ENCODE data around the gene GEMIN7. TPM values are rescaled to one million over a fixed set of nuclear protein-coding genes. Genes with fewer than 3 reads are reported as not detected.

Gene GEMIN7
- total RNA-seq, 1 donor = 16.0 TPM

- no peak for DNase-seq (ENCODE audit: low read depth)
- no peak overlapping the region for H3K4me3 ChIP-seq (ENCODE audit: low read depth, low read length)
- no peak for TF ChIP-seq CTCF (IDR thresholded peaks at IDR 0.05; ENCODE audit: insufficient read depth, low read length)
Measured at GRCh38 chr19:45050036-45050435, 29.0 kb upstream of the GEMIN7 start.

- TF ChIP-seq CTCF (IDR thresholded peaks at IDR 0.05; ENCODE audit: insufficient read depth, low read length) = no peak
- no peak for DNase-seq (ENCODE audit: low read depth)
- no peak overlapping the region for H3K4me3 ChIP-seq (ENCODE audit: low read depth, low read length)
Measured at GRCh38 chr19:45051929-45052579, 27.0 kb upstream of the GEMIN7 start.

- TF ChIP-seq CTCF (IDR thresholded peaks at IDR 0.05; ENCODE audit: insufficient read depth, low read length) = no peak
- H3K4me3 ChIP-seq (ENCODE audit: low read depth, low read length) = no peak overlapping the region
- no peak for DNase-seq (ENCODE audit: low read depth)
Measured at GRCh38 chr19:45056831-45057230, 22.2 kb upstream of the GEMIN7 start.

GRCh38 chr19:45057444-45057843, 21.6 kb upstream of the GEMIN7 start:
- no peak for TF ChIP-seq CTCF (IDR thresholded peaks at IDR 0.05; ENCODE audit: insufficient read depth, low read length)
- H3K4me3 ChIP-seq (ENCODE audit: low read depth, low read length) = no peak overlapping the region
- no peak for DNase-seq (ENCODE audit: low read depth)

GRCh38 chr19:45058622-45059159, 20.4 kb upstream of the GEMIN7 start:
- no peak overlapping the region for H3K4me3 ChIP-seq (ENCODE audit: low read depth, low read length)
- no peak for TF ChIP-seq CTCF (IDR thresholded peaks at IDR 0.05; ENCODE audit: insufficient read depth, low read length)
- no peak for DNase-seq (ENCODE audit: low read depth)

GRCh38 chr19:45059258-45059965, 19.6 kb upstream of the GEMIN7 start:
- H3K4me3 ChIP-seq (ENCODE audit: low read depth, low read length) = no peak overlapping the region
- TF ChIP-seq CTCF (IDR thresholded peaks at IDR 0.05; ENCODE audit: insufficient read depth, low read length) = peak; percentile 91
- DNase-seq (ENCODE audit: low read depth) = peak; percentile 77
